A673 (cell line): ENCODE results near the gene MED15.

Experiments used
- CTCF ChIP-seq: fragments of 300-800, 200-600 bp; sonication (generic); conservative IDR thresholded peaks from 2 replicates; pipeline ENCODE4 v1.5.1; 2017; ENCODE audit warnings: low read depth, mild to moderate bottlenecking, antibody characterized with exemption, low read length, moderate library complexity, mixed read lengths
- EZH2 ChIP-seq: fragments of 200-600 bp; sonication (generic); IDR thresholded peaks from 2 replicates; pipeline ENCODE4 v1.6.1; 2017; ENCODE audit warnings: borderline replicate concordance, low read depth, mild to moderate bottlenecking, mixed read lengths, antibody characterized with exemption, low read length; ENCODE audit not compliant: poor library complexity, severe bottlenecking

- TF ChIP-seq EZH2 (no peak), CTCF (no peak)
Measured at GRCh38 chr22:20568502-20569058, 61.2 kb downstream of the MED15 start.
